ENCODE measurements around the gene ADAMTS1.

Gene ADAMTS1

GRCh38 chr21:26811482-26811881 lies 33.7 kb downstream of the ADAMTS1 start:
- DNase-seq, result no peak

GRCh38 chr21:26810676-26811415 lies 34.4 kb downstream of the ADAMTS1 start:
- no peak for DNase-seq

- no peak for DNase-seq
Measured at GRCh38 chr21:26810266-26810665, 34.9 kb downstream of the ADAMTS1 start.

GRCh38 chr21:26809745-26810144 lies 35.5 kb downstream of the ADAMTS1 start:
- DNase-seq, result no peak

GRCh38 chr21:26806801-26807295 lies 38.4 kb downstream of the ADAMTS1 start:
- DNase-seq, result no peak

- DNase-seq, result no peak
Measured at GRCh38 chr21:26804895-26805609, 40.2 kb downstream of the ADAMTS1 start.

- no peak for DNase-seq
Measured at GRCh38 chr21:26801498-26801897, 43.7 kb downstream of the ADAMTS1 start.

GRCh38 chr21:26800970-26801431 lies 44.2 kb downstream of the ADAMTS1 start:
- no peak for DNase-seq

- DNase-seq, result no peak
Measured at GRCh38 chr21:26800455-26800854, 44.8 kb downstream of the ADAMTS1 start.

- DNase-seq, result no peak
Measured at GRCh38 chr21:26800001-26800400, 45.2 kb downstream of the ADAMTS1 start.

- no peak for DNase-seq
Measured at GRCh38 chr21:26798856-26799751, 46.1 kb downstream of the ADAMTS1 start.

- DNase-seq, result no peak
Measured at GRCh38 chr21:26797878-26798456, 47.2 kb downstream of the ADAMTS1 start.

- no peak for DNase-seq
Measured at GRCh38 chr21:26795866-26796329, 49.3 kb downstream of the ADAMTS1 start.

GRCh38 chr21:26795412-26795805 lies 49.8 kb downstream of the ADAMTS1 start:
- no peak for DNase-seq

- no peak for DNase-seq
Measured at GRCh38 chr21:26794597-26795411, 50.4 kb downstream of the ADAMTS1 start.

GRCh38 chr21:26790296-26790695 lies 54.9 kb downstream of the ADAMTS1 start:
- DNase-seq, result no peak

GRCh38 chr21:26788790-26789189 lies 56.4 kb downstream of the ADAMTS1 start:
- no peak for DNase-seq
